Jurkat, Clone E6-1 (cell line): ENCODE results near the gene PJA2.
"Not testable (repeated sequence)": the region's sequence is repeated elsewhere in the genome, so short reads cannot be mapped to it uniquely, and the experiment has no call there.

ENCODE experiments used
- DNase-seq: peaks from one replicate; pipeline ENCODE4 v3.0.0-alpha.2; 2011; ENCODE audit warnings: low read depth, low spot score
- H3K4me3 ChIP-seq: 2 replicates; pipeline ENCODE4 v1.5.1; 2011; ENCODE audit warnings: mild to moderate bottlenecking, low read length, control low read depth, moderate library complexity

The PJA2 gene

DNA sequence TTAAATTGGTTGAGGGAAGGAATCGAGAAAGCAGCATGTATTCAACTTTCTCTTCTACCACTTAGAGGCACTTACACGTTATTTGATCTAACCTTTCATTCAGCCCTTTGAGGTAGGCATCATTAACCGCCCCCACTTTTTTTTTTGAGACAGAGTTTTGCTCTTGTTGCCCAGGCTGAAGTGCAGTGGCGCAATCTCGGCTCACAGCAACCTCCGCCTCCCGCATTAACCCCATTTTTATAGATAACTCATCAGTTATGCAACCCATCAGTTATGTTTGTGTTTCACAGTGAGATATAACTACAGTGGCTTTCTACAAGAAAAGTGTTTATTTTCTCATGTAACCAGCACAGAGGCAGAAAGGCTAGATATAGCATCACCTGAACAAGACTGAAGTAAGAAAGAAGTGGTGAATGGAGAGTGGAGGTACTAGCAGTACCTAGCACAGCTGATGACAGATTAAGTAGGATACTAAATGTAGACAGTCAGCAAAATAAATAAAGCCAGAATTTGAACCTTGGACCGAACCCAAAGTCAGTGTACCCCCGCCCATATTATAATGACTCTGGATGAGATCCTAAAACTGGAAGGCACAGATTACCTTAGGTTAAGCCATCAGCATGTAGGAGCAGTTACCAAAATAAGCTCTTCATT lies 91.2 kb downstream of the PJA2 start:
- no peak for DNase-seq

DNA sequence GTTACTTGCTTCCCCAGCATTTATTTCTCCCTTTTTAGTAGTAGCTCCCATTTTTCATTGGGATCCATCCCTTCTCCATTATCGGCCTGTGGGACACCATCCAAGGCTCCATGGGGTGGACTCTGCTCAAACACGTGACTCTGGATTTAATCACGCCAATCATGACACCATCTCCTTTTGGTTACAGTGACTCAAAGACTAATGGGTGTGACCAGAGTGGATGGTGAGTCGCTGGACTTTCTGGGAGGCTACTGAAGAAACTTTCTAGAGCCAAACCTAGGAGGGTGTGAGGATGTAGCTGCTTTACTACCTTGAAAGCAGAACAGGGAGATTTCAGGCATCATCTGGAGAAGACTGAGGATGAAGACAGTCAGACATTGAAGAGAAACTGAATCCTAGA lies 93.1 kb downstream of the PJA2 start:
- DNase-seq, result no peak
- H3K4me3 ChIP-seq, result no peak overlapping the region

More for the DNA sequence above, 91.2 kb downstream of the PJA2 start:
- no peak overlapping the region for H3K4me3 ChIP-seq

DNA sequence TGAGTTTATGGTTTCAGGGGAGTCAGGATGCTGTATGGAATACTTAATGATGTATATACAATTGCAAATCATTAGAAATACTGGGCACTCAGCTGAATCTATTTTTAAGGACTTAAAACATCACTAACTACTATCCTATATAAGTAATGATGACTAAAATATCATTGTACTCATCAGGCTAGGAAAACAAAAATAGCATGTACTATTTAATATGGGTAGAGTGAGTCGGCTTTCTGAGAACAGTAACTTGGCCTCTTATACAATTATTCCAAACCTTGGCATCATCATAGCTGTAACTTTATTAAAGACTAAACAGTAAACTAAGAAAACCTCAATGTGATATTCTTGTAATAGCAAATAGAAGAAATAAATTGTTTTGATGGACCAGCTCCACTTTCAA lies 94.5 kb downstream of the PJA2 start:
- H3K4me3 ChIP-seq, result no peak overlapping the region
- DNase-seq, result no peak

DNA sequence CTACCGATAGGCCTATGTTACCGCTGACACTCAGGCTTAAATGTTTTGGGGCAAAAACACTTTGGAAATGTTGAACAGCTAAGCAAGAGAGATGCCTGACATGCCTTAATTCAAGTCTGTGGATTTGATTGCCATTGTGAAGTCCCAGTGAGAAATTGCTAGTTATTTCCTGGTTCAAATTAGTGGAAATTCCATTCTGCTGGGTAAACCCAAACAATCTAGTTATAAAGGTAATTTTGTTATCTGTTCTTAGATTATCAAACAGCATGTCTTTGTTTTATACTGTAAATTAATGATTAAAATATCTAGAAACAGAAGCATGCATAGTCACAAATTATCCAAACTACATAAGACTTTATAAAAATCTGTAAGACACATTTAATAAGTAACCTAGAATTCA lies 96.6 kb downstream of the PJA2 start:
- no peak for DNase-seq
- H3K4me3 ChIP-seq, result no peak overlapping the region

DNA sequence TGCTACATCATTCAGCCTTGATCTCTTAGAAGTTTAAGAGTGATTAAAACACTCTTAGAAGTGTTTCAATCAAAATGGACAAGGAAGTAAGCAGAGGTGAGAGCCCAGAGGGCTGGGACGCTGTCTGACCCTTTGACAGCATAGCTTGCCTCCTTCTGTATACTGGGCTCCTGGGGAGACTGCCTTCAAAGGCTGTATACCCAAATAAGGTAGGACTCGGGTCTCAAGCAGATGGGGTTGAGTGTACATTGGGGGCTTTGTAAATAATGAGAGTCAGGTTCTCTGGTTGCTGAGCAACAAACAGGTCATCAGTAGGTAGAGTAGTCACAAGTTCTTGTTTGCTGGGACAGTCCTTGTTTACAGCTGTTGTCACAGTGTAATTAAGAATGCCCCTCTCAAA lies 97.1 kb downstream of the PJA2 start:
- no peak for DNase-seq

DNA sequence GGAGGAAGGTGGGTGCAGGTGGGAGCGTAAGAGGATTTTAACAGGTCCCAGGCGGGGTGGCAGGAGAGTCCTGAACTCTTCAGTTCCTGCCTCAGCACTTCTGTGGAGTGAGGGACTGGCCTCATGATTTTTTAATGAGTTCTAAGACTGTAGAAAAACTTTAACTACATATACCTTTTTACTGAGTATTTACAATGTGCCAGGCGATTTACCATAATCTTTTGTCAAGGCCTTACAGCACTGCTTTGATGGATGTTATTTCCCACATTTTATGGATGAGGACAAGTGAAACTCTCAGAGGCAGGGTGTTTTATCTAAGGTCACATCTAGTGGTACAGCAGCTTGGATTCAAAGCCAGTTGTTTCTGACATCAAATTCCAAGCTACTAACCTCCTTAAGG lies 99.5 kb downstream of the PJA2 start:
- H3K4me3 ChIP-seq, result no peak overlapping the region
- no peak for DNase-seq

More for the DNA sequence above, 97.1 kb downstream of the PJA2 start:
- H3K4me3 ChIP-seq, result no peak overlapping the region

DNA sequence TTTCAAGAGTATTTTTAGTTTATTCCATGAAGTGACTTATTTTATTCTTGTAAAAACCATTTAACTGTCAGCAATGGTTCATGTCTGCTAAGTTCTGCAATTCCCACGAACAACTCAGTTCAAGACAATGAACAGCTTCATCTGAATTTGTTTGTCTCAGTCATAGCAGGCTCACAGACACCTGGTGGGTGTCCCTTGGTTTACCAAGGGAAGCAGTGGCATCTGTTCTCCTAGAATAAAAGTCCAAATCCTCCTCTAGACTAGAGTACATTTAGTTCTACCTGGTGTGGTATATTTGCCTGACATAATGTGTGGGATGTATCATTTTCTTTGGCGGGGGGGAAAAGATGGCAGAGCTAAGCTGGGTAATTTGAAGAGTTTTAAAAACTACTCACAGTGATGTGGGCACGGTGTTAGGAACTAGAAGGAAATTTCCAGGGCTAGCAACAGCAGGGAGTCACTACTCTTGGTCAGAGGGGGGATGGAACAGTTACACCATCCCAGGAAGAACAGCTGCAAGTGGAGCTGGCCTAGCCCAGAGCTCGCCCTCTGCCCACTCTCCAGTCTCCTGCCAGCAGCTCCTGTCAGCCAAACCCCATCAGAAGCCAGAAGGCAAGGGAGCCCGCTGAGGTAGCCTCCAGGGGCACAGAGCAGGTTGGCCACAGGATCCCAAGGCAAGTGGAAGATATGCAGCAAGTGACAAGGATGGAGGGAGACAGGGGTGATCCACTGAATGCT lies 100.3 kb downstream of the PJA2 start:
- no peak overlapping the region for H3K4me3 ChIP-seq
- DNase-seq, result no peak

DNA sequence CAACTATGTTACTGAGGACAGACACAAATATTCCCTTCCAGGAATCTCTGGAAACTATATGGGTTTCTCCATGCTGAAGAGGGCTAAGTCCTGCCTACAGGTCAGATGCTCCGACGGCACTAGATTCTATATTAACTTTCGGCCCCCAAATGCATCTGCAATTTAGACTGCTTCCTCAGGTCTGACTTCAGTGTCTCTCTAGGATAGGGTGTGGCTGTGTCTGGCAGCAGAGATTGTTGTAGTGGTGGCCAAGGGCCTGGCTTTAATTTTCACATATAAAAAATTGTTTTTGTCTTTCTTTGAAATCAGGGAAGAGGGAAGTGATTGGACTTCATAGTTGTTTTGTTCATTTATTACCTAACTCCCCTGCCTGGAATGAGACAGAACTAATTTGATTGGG lies 101.8 kb downstream of the PJA2 start:
- no peak for DNase-seq
- no peak overlapping the region for H3K4me3 ChIP-seq

DNA sequence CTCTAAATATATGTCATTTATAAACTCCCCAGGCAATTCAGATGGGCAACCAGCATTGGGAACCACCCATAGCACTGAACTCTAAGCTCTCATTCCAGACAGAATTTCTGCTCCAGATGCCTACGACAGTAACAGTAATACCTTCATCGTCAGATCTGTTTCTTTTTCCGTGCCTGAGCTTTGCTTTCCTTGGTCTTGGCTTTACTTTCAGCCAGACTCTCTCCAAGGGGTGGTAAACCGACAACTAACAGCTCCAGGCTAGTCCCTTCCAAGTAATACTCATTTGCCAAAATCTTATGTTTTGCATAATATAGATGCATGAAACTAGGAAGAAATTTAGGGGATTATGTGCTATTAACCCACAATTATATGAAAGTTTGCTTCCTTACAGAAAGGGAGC lies 102.3 kb downstream of the PJA2 start:
- DNase-seq, result no peak
- H3K4me3 ChIP-seq, result no peak overlapping the region

DNA sequence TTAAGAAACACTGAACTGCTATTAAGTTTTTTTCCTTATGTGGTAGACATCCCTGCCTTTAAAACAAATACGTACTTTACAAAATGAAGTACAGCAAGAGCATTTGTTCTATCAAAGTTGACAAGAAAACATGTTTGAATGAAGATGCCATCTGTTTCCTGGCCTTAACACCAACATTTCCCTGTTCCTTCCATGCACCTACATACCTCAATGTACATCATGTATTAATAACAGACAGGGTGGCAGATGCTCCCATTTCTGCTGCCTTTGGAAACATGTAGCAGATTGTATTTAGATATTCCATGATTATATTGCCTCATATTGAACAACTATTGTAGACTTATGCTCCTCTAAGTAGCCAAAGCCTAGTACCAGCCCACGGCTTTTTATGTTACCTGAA lies 104.4 kb downstream of the PJA2 start:
- H3K4me3 ChIP-seq, result no peak overlapping the region
- DNase-seq, result no peak

DNA sequence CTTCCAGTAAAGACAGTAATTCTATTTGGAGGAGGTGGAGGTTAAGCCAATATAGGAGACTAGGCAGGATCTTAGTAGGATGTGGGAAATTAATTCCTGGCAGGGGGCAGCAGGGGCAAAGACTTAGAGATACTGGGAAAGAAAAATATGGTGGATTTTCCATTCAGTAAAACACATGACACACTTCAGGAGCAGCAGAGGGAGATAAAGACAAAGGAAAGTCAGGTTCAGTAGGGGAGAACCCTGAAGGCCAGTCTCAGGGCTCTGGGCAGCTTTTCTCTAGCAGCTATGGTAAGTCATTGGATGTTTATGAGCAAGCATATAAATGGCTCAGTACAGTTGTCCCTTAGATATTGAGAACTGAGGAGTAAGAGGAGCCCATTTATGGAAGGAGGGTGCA lies 105.5 kb downstream of the PJA2 start:
- H3K4me3 ChIP-seq, result no peak overlapping the region
- DNase-seq, result no peak

DNA sequence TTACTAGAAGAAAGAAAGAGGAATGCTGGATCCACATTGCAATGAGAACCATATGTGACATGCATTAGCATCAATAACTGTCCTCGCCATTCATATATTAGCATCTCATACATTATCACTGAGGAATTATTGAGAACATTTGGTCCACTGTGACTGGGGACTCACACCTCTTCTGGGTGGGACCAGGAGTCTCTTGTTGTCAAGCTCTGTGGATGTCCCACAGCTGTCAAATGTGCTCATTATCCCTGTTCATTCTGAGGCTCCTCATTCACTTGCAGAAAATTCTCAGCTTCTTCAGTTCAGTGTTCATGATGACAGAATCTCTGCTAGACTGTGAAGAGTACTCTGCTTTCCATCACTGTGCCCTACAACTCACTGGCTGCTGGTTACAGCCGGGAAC lies 109.4 kb downstream of the PJA2 start:
- no peak for DNase-seq
- no peak overlapping the region for H3K4me3 ChIP-seq

DNA sequence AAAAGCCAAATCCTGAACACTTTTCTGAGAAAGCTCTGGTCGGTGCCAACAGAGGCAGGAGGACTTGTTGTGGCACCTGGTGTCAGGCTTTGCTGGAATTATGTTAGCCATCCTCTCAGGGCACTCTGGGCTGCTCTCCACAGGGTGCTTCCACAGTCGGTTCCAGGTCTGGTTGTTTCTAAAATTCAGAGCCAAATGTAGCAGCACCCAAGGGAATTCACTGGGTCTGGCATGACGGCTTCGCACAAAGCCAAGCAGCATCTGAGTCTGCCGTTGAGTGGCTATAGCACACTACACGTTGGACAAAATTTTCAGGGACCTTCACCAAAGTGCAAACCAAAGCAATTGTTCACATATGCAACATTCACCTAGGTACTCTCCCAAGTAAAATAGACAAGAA lies 110.2 kb downstream of the PJA2 start:
- H3K4me3 ChIP-seq, result no peak overlapping the region
- no peak for DNase-seq

DNA sequence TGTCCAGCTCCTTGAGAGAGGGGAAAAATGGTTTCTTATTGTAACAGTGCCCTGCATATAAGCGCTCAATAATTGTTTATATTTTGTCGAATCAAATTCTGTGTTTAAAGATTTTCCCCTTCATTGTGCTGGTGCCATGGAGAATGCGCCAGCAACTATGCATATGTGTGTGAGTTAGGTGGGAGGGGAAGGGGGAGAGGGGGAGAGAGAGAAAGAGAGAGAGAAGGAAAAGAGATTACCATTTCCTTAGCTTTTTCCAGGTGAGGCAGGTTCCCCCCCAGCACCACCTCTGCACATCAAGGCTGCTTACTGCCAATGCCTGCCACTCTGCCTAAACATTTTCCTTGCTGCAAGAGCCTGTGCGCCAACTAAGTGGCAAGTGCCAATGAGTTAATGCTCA lies 111.0 kb downstream of the PJA2 start:
- no peak overlapping the region for H3K4me3 ChIP-seq
- DNase-seq, result no peak

DNA sequence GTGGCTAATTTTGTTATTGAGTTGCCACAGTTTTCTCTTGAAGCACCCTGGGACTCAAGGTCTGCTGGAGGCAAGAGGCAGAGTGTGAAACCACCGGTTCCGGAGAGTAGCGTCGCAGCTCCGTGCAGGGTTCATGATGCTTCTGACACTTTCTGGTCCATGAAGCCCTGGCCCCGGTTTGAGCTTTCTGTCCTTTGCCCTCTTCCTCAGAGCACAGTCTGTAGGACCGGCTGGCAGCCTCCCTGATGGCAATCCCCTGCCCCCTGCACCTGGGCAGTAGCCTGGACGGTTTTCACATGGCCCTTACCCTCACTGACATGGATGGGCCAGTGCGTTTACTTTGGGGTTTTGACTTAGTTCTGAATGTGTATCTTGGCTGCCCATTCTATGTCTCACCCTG lies 111.9 kb downstream of the PJA2 start:
- no peak for DNase-seq
- no peak overlapping the region for H3K4me3 ChIP-seq

DNA sequence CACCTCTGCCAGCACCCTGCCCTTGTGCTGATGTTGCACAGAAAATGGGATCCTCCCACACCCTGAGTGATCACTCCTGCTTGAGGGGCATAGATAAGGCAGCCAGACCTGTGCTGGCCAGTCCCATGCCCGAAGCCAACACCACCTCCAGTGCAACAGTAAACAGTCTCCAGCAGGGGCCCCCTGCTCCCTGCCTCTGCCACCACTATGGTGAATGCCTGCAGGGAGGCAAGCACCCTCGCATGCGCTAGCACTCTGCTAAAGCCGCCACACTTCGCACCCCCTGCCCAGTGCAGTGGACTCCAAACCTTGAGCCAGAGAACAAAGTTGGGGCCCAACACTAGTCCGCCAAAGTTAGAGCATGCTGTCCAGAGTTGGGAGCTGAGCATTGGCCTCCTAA lies 118.7 kb downstream of the PJA2 start:
- H3K4me3 ChIP-seq, result no peak overlapping the region
- no peak for DNase-seq

DNA sequence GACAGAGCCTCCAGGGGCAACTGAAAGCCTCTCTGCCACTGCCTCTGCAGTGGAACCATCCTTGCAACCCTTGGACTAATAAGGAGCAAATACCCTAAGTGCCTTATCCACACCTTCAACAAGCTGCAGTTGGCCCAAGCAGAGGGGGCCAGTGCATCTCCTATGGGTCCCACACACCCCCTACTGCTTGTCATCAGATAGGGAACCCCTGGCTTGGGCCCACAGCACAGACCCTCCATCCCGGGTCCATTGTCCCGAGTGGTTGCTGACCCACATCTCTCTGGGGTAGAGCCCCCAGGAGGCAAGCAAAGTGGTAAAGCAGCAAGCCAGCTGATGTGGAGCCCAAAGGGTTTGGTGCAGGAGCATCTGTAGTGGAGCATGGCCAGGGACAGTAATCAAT lies 119.5 kb downstream of the PJA2 start:
- no peak for DNase-seq
- H3K4me3 ChIP-seq, result no peak overlapping the region

DNA sequence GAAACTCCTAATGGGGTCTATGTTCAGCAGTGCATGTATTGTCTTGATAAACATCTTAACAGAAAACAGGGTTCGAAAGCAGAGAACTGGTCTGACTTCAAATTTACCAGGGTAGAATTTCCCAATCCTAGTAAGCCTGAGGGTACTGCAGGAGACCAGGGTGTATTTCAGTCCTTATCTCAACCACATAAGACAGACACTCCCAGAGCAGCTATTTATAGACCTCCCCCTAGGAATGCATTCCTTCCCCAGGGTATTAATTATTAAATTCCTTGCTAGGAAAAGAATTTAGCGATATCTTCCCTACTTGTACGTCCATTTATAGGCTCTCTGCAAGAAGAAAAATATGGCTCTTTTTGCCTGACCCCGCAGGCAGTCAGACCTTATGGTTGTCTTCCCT lies 123.1 kb downstream of the PJA2 start:
- H3K4me3 ChIP-seq, DNase-seq: not testable (repeated sequence)
